Measurements from ENCODE around the gene HNRNPUL2. TPM values are rescaled to one million over a fixed set of nuclear protein-coding genes. Genes with fewer than 3 reads are reported as not detected.

HNRNPUL2 gene
- total and polyA plus RNA-seq, 2 donors from 2014 or later, result 37.1 to 49.0 TPM

GRCh38 chr11:62757846-62758788, 30.9 kb upstream of the HNRNPUL2 start:
- DNase-seq (no peak), FAIRE-seq (no peak)
- no peak overlapping the region for H3K9ac ChIP-seq (ENCODE audit: low read length in 3 of 3)
- intact Hi-C loops (cut with DNase I), result no loop called here
- TF ChIP-seq CTCF (IDR thresholded peaks at IDR 0.05; ENCODE audit: borderline replicate concordance, extremely low read depth, insufficient read depth), result no peak
- H3K4me3 ChIP-seq (ENCODE audit: low read length in 3 of 3), result no peak overlapping the region
- H3K4me1 ChIP-seq (ENCODE audit: control insufficient read depth in 2 of 3, insufficient read depth in 2 of 3, low read depth in 1 of 3, low read length in 3 of 3), result peaks cover 0 to 15% (median 15%) of the 10 kb centered on the region in 3 donors
- no peak overlapping the region for H3K27ac ChIP-seq (ENCODE audit: low read depth in 2 of 2, low read length in 2 of 2)
- no peaks in the 10 kb centered on the region for H3K36me3 ChIP-seq (ENCODE audit: control insufficient read depth in 2 of 3, insufficient read depth in 3 of 3, low read length in 3 of 3)
- no peaks in the 10 kb centered on the region for H3K27me3 ChIP-seq (ENCODE audit: control insufficient read depth, insufficient read depth, low read length)
- no peaks in the 10 kb centered on the region for H3K9me3 ChIP-seq (ENCODE audit: control insufficient read depth in 2 of 3, insufficient read depth in 1 of 3, low read length in 3 of 3)

- FAIRE-seq, result no peak
- intact Hi-C loops (cut with DNase I), result no loop called here
- H3K9ac ChIP-seq (ENCODE audit: low read length in 3 of 3), result no peak overlapping the region
- no peak overlapping the region for H3K4me3 ChIP-seq (ENCODE audit: low read length in 3 of 3)
- H3K27me3 ChIP-seq (ENCODE audit: control insufficient read depth, insufficient read depth, low read length), result no peaks in the 10 kb centered on the region
- H3K27ac ChIP-seq (ENCODE audit: low read depth in 2 of 2, low read length in 2 of 2), result no peak overlapping the region
- TF ChIP-seq CTCF (IDR thresholded peaks at IDR 0.05; ENCODE audit: borderline replicate concordance, extremely low read depth, insufficient read depth), result no peak
- peaks cover 0 to 10% (median 4%) of the 10 kb centered on the region in 3 donors for H3K36me3 ChIP-seq (ENCODE audit: control insufficient read depth in 2 of 3, insufficient read depth in 3 of 3, low read length in 3 of 3)
- no peaks in the 10 kb centered on the region for H3K9me3 ChIP-seq (ENCODE audit: control insufficient read depth in 2 of 3, insufficient read depth in 1 of 3, low read length in 3 of 3)
- peak in 1 of 5 donors; percentile 24 for DNase-seq
- H3K4me1 ChIP-seq (ENCODE audit: control insufficient read depth in 2 of 3, insufficient read depth in 2 of 3, low read depth in 1 of 3, low read length in 3 of 3), result peaks cover 0 to 13% (median 12%) of the 10 kb centered on the region in 3 donors
Measured at GRCh38 chr11:62755086-62755615, 27.9 kb upstream of the HNRNPUL2 start.

GRCh38 chr11:62753736-62754603, 26.7 kb upstream of the HNRNPUL2 start, which contains the start of gene ZBTB3:
ZBTB3 (minus strand) TSS chr11:62754160; CDS start chr11:62753664, 496 bp downstream.
- Histone ChIP-seq H3K9ac (ENCODE audit: low read length in 3 of 3) (peak within 1 kb of the TSS; percentile 75 to 98 (median 87)), H3K4me1 (ENCODE audit: control insufficient read depth in 2 of 3, insufficient read depth in 2 of 3, low read depth in 1 of 3, low read length in 3 of 3) (peaks cover 0 to 13% (median 12%) of the 10 kb centered on the region in 3 donors)

More at GRCh38 chr11:62753736-62754603, 26.7 kb upstream of the HNRNPUL2 start, which contains the start of gene ZBTB3:
- TF ChIP-seq CTCF (IDR thresholded peaks at IDR 0.05; ENCODE audit: borderline replicate concordance, extremely low read depth, insufficient read depth), result no peak
- peak within 1 kb of the TSS; percentile 95 to 99 for H3K27ac ChIP-seq (ENCODE audit: low read depth in 2 of 2, low read length in 2 of 2)
- H3K9me3 ChIP-seq (ENCODE audit: control insufficient read depth in 2 of 3, insufficient read depth in 1 of 3, low read length in 3 of 3), result no peaks in the 10 kb centered on the region
- FAIRE-seq, result peak; percentile 95
- H3K36me3 ChIP-seq (ENCODE audit: control insufficient read depth in 2 of 3, insufficient read depth in 3 of 3, low read length in 3 of 3), result peaks cover 0 to 10% (median 4%) of the 10 kb centered on the region in 3 donors
- peak; percentile 98 to 100 (median 99) for DNase-seq
- H3K4me3 ChIP-seq (ENCODE audit: low read length in 3 of 3), result peak within 1 kb of the TSS; percentile 94 to 99 (median 99)
- H3K27me3 ChIP-seq (ENCODE audit: control insufficient read depth, insufficient read depth, low read length), result no peaks in the 10 kb centered on the region
- intact Hi-C loops (cut with DNase I), result no loop called here
